NCI-H526 (cell line): Measurements from ENCODE around the gene CAB39.
A peak's percentile ranks its signal among the peaks of the same experiment; 100 is the strongest.
"Not testable (repeated sequence)": the region's sequence is repeated elsewhere in the genome, so short reads cannot be mapped to it uniquely, and the experiment has no call there.

Source experiments
- DNase-seq, 2 experiments: peaks; one replicate each; lab custom pipeline; 2025; lab: John Stamatoyannopoulos, UW

The CAB39 gene

DNA sequence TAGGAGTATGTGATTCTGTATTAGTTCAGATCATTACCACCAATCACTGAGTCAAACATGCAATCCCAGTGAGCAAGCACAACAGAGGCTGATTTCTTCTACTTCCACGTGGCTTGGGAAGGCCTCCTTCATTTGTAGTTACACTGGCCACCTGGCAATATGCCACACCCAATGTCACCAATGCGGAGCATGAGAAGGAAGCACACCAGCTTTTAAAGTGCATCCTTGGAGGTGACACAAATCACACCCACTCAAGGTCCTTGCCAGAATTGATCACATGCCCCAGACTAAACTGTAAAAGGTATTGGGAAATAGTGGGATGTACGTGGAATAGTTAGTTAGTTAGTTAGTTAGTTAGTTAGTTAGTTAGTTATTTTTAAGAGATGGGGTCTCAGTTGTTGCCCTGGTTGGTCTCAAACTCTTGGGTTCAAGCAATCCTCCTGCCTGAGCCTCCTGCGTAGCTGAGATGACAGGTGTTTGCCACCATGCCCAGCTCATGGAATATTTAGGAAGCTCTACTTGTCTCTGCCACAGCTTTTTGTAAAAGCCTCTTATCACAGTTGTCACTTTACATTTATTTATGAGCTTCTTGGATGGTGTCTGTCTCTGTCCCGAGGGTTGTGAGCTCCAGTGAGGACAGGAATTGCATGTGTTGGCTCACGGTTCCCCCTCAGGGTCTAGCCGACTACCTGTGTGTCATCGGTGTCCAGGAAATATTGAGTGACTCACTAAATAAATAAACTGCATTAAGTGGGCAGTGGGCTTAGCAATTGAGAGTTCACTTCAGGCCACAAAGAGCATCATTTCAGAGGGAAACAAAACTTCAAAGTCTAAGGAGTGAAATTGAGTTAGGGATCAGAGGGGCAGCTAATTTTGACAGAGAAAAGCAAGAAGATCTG lies 28.1 kb upstream of the CAB39 start:
- DNase-seq = no peak

DNA sequence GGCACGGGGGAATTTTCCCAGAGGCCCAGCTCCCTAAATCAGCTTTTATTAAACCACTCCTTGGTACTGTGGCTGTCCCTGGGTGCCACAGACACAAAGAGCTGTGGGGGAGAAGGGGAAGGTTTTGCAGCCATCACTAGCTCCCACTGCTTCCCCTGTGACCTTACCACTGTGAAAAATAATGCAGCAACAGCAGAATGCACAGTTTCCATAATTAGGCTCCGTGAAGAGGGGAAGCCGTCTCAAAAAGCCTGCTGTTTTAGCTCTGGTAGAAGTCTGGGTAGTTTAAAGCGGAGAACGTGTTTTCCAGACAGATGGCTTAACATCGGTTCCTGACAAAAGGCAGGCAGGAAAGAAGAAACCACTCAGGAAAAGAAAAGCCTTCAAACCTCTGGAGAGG lies 27.5 kb upstream of the CAB39 start:
- no peak for DNase-seq

DNA sequence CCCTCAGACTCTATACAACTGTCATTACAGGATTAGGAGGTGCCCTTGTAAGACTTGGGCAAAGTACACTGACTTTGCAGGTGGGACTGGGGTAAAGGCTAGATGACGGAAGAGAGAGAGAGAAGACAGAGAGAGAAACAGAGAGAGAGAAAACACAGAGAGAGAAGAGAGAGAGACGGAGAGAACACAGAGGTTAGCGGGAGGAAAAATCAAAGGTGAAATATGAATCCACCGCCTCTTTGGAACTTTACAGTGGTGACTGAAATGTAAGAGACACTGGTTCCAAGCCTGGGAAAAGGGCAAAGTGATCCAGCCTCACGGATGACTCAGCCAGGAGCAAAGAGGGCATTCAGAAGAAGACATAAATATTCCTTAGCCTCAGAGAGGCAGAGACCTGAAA lies 25.1 kb upstream of the CAB39 start:
- DNase-seq = no peak

DNA sequence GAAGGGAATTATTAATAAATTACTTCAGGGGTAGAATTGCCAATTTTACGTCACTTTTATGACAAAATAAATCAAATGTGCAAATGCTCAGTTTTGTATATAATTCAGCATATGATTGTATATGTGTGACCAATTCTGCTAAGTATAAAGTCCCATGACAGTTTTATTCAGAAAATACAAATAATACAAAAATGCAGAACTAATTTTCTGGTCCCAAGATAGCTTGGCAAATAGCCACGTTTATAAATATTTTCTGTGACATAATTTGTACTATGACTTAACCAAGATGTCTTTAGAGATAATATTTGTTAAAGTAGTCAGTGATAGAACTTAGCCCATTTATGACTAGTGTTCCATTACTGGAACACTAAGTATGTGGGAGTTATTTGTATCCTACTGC lies 24.2 kb upstream of the CAB39 start:
- DNase-seq = no peak

DNA sequence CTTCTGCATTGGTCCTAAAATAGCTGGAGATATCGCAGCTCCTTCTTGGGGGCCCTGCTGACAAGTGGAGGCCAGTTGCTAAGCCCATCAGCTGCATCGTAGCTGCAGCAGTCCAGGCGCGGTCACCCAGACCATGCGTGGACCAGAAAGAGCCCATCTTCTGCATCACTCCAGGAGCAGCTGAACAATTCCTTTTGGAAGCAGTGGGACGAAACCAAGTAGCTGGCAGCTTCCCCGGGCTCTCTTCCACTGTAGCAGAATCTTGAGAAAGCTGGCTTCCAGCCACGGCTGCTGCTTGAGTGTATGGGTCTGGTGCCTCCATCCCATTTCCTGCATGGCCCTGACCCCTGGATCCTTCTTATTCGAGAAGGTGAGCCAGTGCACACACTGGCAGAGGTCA lies 22.2 kb upstream of the CAB39 start:
- DNase-seq = no peak

DNA sequence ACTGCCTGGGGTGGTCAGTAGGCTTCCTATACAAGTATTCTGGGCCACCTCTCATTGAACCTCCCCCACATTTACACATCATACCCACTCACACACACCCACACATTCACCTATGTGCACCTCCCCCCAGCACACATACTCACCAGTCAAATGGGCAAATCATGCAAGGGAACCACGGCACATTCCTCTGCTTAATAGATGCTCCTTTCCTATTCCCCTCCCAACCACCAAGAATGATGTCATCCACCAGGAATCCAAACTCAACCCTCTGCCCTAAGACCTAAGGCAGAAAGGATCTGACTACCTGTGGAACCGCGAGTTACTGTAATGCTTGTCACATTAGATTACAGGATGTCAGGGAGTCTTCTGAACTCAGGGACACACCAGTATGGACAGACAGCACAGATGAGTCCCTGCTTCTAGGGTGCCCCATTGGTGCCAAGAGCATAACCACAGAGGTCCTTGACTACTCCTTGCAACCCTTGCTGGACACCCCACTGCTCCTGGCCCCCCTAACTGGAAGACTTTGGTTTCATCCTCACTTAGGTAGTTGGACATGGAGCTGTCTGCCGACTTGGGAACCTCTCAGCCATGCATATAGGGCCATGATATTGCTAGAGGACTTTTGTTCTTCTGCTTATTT lies 21.5 kb upstream of the CAB39 start:
- no peak for DNase-seq

DNA sequence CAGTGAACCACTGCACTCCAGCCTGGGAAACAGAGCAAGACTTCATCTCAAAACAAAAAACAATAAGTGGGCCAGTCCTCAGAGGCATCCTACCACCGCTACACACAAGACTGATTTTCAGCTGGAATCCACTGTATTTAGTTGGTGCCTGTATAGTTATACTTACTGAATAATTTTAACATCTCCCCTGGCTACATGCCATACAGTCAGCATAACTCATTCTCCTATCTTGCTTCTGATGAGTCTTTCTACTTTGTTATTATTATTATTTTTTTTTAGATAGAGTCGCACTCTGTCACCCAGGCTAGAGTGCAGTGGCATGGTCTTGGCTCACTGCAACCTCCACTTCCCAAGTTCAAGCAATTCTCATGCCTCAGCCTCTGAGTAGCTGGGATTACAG lies 19.9 kb upstream of the CAB39 start:
- DNase-seq = no peak

DNA sequence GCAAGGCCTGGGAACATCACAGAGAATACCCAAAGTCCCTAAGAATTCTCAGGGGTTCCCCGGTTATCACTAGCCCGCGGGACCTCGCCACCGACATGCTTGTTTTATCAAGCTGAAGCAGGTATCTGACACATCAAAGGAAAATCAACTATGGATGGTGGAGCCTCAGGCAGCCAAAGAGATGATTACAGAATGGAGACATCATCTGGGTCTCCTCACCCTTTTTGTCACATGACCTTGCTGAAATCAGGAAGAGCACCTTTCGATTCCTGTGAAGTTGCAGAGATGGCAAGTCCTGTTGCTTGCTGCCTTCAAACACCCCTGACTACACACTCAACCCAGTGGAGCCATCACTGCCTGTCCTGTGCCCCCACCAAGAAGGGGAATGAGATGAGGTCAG lies 19.2 kb upstream of the CAB39 start:
- no peak for DNase-seq

DNA sequence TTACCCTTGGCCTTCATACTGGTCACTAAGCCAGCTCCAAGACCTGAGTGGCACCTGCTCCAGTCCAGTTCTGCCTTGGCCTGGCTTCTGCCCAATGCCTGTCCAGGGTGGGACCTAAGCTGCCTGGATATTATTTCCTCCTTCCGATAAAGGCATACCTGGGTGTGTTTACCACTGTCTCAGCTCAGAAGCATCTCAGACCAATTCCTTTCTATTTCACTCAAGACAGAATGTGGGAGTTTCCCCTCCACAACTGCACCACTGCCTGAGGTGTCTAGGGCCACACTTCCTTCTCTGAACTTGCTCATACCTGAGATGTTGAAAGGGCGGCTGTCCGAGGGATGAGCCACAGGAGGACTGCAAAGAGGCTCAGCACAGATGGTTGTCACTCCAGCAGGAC lies 18.4 kb upstream of the CAB39 start:
- no peak for DNase-seq

DNA sequence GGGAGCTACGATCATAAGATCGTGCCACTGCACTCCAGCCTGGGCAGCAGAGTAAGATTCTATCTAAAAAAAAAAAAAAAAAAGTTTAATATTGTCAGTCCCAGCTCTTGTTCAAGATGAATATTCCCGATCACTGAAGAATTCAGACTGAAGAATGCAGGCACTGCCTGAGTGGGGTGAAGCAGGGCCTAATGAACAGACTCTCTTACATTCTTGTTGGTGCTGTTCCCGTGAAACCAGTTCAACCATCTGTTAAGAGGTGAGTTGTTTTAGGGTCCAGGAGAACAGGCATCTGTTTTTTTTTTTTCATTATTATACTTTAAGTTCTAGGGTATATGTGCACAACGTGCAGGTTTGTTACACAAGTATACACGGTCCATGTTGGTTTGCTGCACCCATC lies 17.1 kb upstream of the CAB39 start:
- DNase-seq = no peak

DNA sequence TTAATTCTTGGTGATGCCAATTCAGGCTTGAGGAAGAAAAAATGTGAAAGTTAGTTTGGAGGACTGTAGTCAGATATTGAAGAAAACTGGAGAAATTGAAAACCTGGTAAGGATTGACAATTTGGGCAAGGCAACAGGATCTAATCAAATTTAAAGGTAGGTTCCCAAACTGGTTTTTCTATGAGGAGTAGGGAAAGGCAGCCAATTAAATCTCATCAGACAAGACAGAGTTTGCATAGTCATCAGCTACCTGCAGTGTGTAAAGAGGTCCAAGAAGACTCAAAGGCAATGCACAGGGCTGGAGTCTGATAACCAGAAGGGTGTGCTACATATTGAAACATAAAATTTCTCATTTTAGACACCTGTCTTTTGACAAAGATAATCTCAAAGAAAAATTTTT lies 16.0 kb upstream of the CAB39 start:
- DNase-seq = peak in 1 of 2 experiments; percentile 19

DNA sequence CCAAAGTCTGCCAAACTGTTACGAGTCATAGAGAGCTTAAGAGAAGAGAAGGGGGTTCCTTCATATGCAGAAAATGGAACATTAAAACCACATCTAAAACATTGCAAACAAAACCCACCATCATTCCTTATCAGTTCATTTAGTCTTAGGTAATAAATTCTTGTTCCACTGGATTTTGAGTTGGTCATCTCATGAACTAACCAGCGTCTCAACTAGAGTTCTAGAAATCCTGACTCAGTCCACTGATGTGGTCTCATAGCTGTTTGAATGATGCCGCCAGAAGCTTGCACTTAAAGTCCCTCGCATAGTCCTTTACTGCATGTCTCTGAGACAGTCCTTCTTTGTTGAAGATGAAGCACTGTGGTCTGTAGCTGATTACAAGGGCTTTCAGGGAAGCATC lies 15.0 kb upstream of the CAB39 start:
- DNase-seq = no peak

DNA sequence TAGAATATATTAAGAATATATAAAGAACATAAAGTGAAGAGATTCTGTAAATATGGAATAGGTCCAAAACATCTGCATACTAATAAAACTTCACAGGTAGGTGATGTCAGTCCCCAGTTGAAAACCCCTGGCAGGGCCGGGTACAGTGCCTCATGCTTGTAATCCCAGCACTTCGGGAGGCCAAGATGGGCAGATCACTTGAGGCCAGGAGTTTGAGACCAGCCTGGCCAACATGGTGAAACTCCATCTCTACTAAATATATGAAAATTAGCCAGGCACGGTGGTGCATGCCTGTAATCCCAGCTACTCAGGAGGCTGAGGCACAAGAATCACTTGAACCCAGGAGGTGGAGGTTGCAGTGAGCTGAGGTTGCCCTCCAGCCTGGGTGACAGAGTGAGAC lies 13.9 kb upstream of the CAB39 start:
- not testable (repeated sequence) for DNase-seq

DNA sequence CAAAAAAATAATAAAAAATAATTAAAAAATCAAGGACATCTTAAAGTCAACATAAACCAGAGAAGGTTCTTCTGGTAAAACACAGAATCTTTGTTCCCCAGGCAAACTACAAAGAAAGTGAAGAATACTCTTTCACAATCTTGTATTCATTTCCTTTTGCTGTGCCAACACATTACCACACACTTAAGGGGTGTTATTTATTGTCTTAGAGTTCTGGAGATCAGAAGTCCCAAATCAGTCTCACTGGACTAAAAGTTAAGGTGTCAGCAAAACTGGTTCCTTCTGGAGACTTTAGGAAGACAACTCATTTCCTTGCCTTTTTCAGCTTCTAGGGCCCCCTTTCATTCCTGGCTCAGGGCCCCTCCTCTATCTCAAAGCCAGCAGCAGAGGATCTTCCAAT lies 12.2 kb upstream of the CAB39 start:
- DNase-seq = no peak

DNA sequence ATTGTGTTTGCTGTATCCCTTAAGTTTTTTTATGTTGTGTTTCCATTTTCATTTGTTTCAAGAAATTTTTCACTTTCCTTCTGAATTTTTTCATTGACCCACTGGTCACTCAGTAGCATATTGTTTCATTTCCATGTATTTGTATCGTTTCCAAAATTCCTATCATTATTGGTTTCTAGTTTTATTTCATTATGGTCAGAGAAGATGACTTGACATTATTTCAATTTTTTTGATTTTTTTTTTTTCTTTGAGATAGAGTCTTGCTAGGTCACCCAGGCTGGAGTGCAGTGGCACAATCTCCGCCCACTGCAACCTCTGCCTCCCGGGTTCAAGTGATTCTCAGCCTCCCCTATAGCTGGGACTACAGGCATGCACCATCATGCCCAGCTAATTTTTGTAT lies 11.3 kb upstream of the CAB39 start:
- no peak for DNase-seq

DNA sequence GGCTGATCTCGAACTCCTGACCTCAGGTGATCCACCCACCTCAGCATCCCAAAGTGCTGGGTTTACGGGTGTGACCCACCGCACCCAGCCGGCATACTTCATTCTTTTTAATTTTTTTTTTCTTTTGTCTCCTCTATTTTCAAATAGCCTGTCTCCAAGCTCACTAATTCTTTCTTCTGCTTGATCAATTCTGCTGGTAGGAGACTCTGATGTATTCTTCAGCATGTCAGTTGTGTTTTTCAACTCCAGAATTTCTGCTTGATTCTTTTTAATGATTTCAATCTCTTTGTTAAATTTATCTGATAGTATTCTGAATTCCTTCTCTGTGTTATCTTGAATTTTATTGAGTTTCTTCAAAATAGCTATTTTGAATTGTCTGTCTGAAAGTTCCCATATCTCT lies 10.2 kb upstream of the CAB39 start:
- DNase-seq = not testable (repeated sequence)

DNA sequence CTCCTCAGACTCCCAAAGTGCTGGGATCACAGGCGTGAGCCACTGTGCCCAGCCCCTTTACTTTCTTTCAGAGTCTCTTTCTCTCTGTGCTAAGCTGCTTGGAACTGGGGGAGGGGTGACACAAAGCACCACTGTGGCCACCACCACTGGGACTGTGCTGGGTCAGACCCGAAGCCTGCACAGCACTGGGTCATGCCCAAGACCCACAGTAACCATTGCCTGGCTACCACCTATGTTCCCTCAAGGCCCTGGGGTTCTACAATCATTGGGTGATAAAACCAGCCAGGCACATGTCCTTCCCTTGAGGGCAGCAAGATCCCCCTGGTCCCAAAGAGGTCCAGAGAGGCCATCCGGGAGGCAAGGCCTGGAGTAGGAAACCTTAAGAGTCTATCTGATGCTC lies 9.1 kb upstream of the CAB39 start:
- DNase-seq = no peak

DNA sequence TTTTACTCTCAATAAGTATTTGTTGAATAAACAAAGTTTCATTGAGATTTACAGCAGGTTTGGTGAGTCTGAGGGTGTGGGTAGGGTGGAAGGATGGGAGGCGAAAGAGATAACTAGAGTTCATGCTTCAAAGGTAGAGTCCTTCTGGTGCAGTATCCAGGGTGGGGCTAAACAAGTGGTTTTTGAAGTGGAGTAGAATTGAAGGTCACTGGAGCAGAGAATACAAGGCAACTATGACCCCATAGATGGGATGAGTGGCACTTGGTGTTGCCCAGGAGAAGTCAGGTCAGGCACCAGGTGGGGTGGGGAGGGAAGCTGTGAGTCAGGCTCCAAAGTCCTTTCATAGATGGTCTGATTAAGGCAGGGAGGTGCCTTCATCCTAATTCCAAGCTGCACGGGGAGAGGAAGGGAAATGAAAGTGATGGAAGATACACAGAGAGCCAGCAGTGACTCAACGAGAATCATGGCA lies 6.6 kb upstream of the CAB39 start:
- DNase-seq = no peak

DNA sequence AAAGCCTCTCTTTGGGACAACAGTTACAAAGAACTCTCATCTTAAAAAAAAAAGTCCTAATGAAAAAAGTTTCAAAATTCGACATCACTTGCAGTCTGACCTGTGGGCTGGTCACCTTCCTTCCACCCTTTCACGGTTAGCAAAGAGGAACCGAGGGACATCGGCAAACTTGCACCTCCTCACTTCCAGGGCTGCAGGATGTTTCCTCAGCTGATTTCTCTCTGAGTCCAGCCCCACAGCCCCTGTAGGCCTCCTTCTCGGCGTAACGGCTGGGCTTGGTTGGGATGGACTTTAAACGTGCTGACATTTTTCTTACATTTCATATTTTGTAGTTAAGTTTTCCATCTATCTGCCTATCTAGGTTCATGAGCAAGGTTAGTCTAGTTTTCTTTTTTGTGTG lies 5.7 kb upstream of the CAB39 start:
- no peak for DNase-seq

DNA sequence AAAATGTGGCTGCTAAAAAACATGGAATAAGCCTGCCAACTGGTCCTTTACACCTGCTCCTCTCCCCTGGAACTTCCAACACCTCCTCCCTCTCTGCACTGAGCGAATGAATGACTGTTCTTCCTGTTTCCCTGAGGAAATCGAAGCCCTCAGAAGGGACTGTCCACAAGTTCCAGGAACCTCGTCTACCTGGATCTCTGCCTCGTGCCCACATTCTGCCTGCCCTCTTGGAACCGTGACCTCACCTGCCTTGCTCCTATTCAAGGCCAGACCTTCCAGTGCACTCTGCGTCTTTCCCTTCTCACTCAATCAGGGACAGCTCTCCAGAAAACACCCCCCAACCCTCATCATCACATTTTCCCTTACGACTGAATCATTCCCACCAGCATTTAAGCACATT lies 4.4 kb upstream of the CAB39 start:
- no peak for DNase-seq

DNA sequence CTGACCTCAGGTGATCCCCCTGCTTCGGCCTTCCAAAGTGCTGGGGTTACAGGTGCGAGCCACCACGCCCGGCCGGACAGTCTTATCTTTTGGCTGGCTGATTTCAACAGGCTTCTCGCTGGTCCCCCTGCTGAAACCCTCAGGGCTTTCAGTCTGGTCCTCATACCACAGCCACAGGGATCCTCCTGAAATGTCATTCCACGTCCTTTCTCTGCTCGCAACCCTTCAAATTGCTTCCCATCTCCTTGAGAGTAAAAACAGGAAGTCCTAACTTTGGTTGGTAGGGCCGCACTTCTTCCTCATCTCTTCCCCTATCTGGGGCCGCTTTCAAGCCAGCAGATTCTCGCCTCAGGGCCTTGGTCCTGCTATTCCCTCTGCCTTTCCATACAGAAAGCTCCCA lies 1.4 kb upstream of the CAB39 start:
- no peak for DNase-seq

DNA sequence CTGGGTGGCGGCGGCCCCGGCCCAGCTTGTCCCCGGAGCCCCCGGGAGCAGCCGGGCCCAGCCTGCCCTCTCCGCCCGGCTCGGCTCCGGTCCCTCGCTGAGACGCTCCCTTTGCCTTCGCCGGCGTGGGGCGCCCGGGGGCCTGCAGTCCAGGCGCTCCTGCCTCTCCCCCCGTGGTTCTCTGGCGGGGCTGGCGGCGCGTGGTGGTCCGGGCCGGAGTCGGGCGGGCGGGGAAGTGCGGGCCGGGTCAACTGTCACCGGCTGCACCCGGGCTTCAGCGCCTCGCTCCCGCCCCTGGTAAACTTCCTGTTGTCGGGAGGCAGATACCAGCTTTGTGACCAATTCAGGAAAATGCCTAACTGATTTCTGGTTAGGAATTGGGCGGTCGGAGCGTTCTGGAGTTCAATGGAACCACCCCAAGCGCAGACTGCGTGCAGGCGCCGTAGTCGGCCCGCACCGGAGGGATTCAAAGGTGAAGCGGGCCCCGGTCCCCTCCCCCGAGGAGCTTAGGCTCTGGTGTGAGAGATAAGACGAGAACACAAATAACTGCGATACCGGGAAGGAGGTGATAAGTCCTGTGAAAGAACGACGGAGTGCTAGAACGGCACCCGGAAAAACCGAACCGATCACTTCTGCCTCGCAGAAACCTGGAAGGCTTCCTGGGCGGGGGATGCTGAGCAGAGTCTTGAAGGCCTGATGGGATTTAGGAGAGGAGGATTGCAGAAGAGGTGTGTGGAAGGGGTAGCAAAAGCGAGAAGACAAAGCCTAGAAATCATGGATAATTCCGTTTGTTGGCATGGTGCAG lies 891 bp downstream of the CAB39 start:
- DNase-seq = peak; percentile 12 to 42

DNA sequence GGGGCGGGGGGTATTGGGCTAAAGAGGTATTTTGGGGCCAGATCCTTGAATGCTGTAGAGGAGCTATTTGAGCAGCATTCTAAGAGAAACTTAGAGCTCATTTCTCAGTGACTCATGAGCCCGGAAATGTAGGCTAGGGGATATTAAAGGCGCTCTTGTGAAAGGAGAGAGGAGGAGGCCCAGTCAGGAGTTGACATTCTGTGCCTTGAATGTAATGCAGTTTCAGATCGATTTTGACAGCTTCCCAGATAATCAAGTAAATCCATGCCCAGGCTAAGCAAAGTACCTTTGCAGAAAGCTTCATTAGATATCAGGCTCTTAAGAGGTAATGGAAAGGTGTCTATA lies 1.5 kb downstream of the CAB39 start:
- no peak for DNase-seq
